ENCODE results near the gene GFI1B.
"Not testable (repeated sequence)": the region's sequence is repeated elsewhere in the genome, so short reads cannot be mapped to it uniquely, and the experiment has no call there.

The GFI1B gene

GRCh38 chr9:132978451-132979131 lies at the start of gene GFI1B:
TSS of gene GFI1B (plus strand) at chr9:132978694. CDS start at chr9:132986679, 7,985 bp downstream.
- no peak for DNase-seq

GRCh38 chr9:132931178-132931735 lies 47.2 kb upstream of the GFI1B start:
- no peak for DNase-seq

GRCh38 chr9:132935026-132935425 lies 43.5 kb upstream of the GFI1B start:
- DNase-seq: no peak

- DNase-seq: no peak
These were observed 41.0 kb upstream of the GFI1B start for GRCh38 chr9:132937463-132937901.

GRCh38 chr9:132939169-132939568 lies 39.3 kb upstream of the GFI1B start:
- DNase-seq: no peak

GRCh38 chr9:132942541-132943182 lies 35.8 kb upstream of the GFI1B start:
- peak; percentile 83 for DNase-seq

- DNase-seq: no peak
These were observed 34.7 kb upstream of the GFI1B start for GRCh38 chr9:132943651-132944293.

GRCh38 chr9:132944294-132945185 lies 34.0 kb upstream of the GFI1B start, which contains the start of gene TSC1:
TSS of gene TSC1 (minus strand) at chr9:132944616. CDS start at chr9:132928872, 15,744 bp downstream.
- peak; percentile 85 for DNase-seq

- no peak for DNase-seq
These were observed 33.0 kb upstream of the GFI1B start for GRCh38 chr9:132945186-132946130.

GRCh38 chr9:132946211-132946610 lies 32.3 kb upstream of the GFI1B start:
- no peak for DNase-seq

GRCh38 chr9:132946631-132947295 lies 31.7 kb upstream of the GFI1B start:
- no peak for DNase-seq

- DNase-seq: no peak
These were observed 30.7 kb upstream of the GFI1B start for GRCh38 chr9:132947756-132948155.

- no peak for DNase-seq
These were observed 29.9 kb upstream of the GFI1B start for GRCh38 chr9:132948482-132949050.

- DNase-seq: no peak
These were observed 28.8 kb upstream of the GFI1B start for GRCh38 chr9:132949709-132950108.

- DNase-seq: no peak
These were observed 23.4 kb upstream of the GFI1B start for GRCh38 chr9:132955123-132955522.

- no peak for DNase-seq
These were observed 22.7 kb upstream of the GFI1B start for GRCh38 chr9:132955768-132956167.

GRCh38 chr9:132957805-132958204 lies 20.7 kb upstream of the GFI1B start:
- DNase-seq: no peak

GRCh38 chr9:132961002-132961401 lies 17.5 kb upstream of the GFI1B start:
- no peak for DNase-seq

- no peak for DNase-seq
These were observed 13.0 kb upstream of the GFI1B start for GRCh38 chr9:132965478-132965877.

- not testable (repeated sequence) for DNase-seq
These were observed 10.6 kb upstream of the GFI1B start for GRCh38 chr9:132967908-132968307.

Measured in NCI-H1048 (cell line).